Neuron (in vitro differentiated cells): ENCODE measurements around the gene SORBS1.

Experiments used
- H2AFZ ChIP-seq: one replicate; pipeline ENCODE4 v1.6.1; 2013; ENCODE audit warnings: low read depth, mild to moderate bottlenecking, inconsistent platforms, low read length, moderate library complexity
- H3K27me3 ChIP-seq: one replicate; pipeline ENCODE4 v1.6.1; 2013; ENCODE audit warnings: low read length; ENCODE audit not compliant: insufficient read depth
- H3K36me3 ChIP-seq: one replicate; pipeline ENCODE4 v1.6.1; 2013; ENCODE audit warnings: low read length; ENCODE audit not compliant: insufficient read depth
- H3K4me1 ChIP-seq: one replicate; pipeline ENCODE4 v1.6.1; 2013; ENCODE audit warnings: low read length; ENCODE audit not compliant: insufficient read depth
- H3K4me3 ChIP-seq: 2 replicates; pipeline ENCODE4 v1.5.1; 2013; ENCODE audit warnings: mild to moderate bottlenecking, low read length, moderate library complexity
- H3K9me3 ChIP-seq: one replicate; pipeline ENCODE4 v1.6.1; 2013; ENCODE audit warnings: low read length

The SORBS1 gene

GRCh38 chr10:95261926-95262325 is 299.2 kb downstream of the SORBS1 start:
- no peak overlapping the region for H2AFZ ChIP-seq
- no peak overlapping the region for H3K4me3 ChIP-seq
- peaks cover 13% of the 10 kb centered on the region for H3K4me1 ChIP-seq
- no peaks in the 10 kb centered on the region for H3K27me3 ChIP-seq
- H3K9me3 ChIP-seq, result no peaks in the 10 kb centered on the region
- no peaks in the 10 kb centered on the region for H3K36me3 ChIP-seq
